CD4-positive, alpha-beta memory T cell (primary cell): ENCODE measurements around the gene LRIG1. TPM values are rescaled to one million over a fixed set of nuclear protein-coding genes. Genes with fewer than 3 reads are reported as not detected.

ENCODE experiments used
- CTCF ChIA-PET: fragments of 350-600 bp; sonication (Branson Sonifier 250); formaldehyde crosslinking; loops from one replicate; lab custom pipeline; 2021; ENCODE audit warnings: inconsistent platforms; ENCODE audit not compliant: partially characterized antibody; lab: Charles Lee
- POLR2A ChIA-PET: fragments of 350-600 bp; sonication (Branson Sonifier 250); formaldehyde crosslinking; loops from one replicate; lab custom pipeline; 2021; ENCODE audit not compliant: partially characterized antibody; lab: Charles Lee
- DNase-seq, 5 donors: peaks; one replicate each; pipeline versions ENCODE4 v3.0.0 to v3.0.0-alpha.2; 2020 to 2022; ENCODE audit warnings: mixed read lengths in 1 of 5
- H3K27ac ChIP-seq: one replicate; pipeline ENCODE4 v1.7.0; 2013; ENCODE audit warnings: low read depth, low read length
- H3K27me3 ChIP-seq: 2 replicates; pipeline ENCODE4 v1.7.0; 2013; ENCODE audit warnings: mild to moderate bottlenecking, low read length, moderate library complexity; ENCODE audit not compliant: insufficient read depth
- H3K36me3 ChIP-seq: 2 replicates; pipeline ENCODE4 v1.7.0; 2013; ENCODE audit warnings: mild to moderate bottlenecking, low read length, moderate library complexity; ENCODE audit not compliant: insufficient read depth
- H3K4me1 ChIP-seq: 2 replicates; pipeline ENCODE4 v1.7.0; 2013; ENCODE audit warnings: mild to moderate bottlenecking, low read length, moderate library complexity; ENCODE audit not compliant: insufficient read depth
- H3K4me3 ChIP-seq, 2 donors: one replicate each; pipeline ENCODE4 v1.7.0; 2013; ENCODE audit warnings: low read length in 2 of 2, mild to moderate bottlenecking in 1 of 2
- H3K9me3 ChIP-seq, 2 donors: one replicate each; pipeline ENCODE4 v1.7.0; 2013; ENCODE audit warnings: low read length in 2 of 2, control low read depth in 1 of 2; ENCODE audit not compliant: control insufficient read depth in 1 of 2
- H3K27ac Mint-ChIP-seq, 7 donors: one replicate each; pipeline ENCODE4 v1.8.0; 2020 to 2021; ENCODE audit warnings: mixed read lengths in 7 of 7, mild to moderate bottlenecking in 6 of 7, inconsistent platforms in 3 of 7, moderate library complexity in 3 of 7
- H3K27me3 Mint-ChIP-seq, 2 donors: one replicate each; pipeline ENCODE4 v1.8.0; 2020 to 2021; ENCODE audit warnings: mixed read lengths in 2 of 2
- H3K36me3 Mint-ChIP-seq, 2 donors: one replicate each; pipeline ENCODE4 v1.8.0; 2020 to 2021; ENCODE audit warnings: mixed read lengths in 2 of 2, inconsistent platforms in 1 of 2, mild to moderate bottlenecking in 1 of 2
- H3K4me1 Mint-ChIP-seq, 4 donors: one replicate each; pipeline ENCODE4 v1.8.0; 2020 to 2021; ENCODE audit warnings: mixed read lengths in 4 of 4, mild to moderate bottlenecking in 1 of 4
- H3K4me3 Mint-ChIP-seq, 8 donors: one replicate each; pipeline ENCODE4 v1.8.0; 2020 to 2021; ENCODE audit warnings: mixed read lengths in 8 of 8, mild to moderate bottlenecking in 7 of 8, moderate library complexity in 6 of 8, inconsistent platforms in 3 of 8
- H3K9me3 Mint-ChIP-seq, 8 donors: one replicate each; pipeline ENCODE4 v1.8.0; 2020 to 2021; ENCODE audit warnings: mixed read lengths in 8 of 8, mild to moderate bottlenecking in 5 of 8, inconsistent platforms in 3 of 8, moderate library complexity in 1 of 8
- intact Hi-C: fragments of 100-400 bp; cut with micrococcal nuclease; formaldehyde crosslinking; loops from one replicate; pipeline ENCODE4 v1.15.1; 2023
- polyA plus RNA-seq, 2 donors: library from polyadenylated mRNA; unstranded; fragments of 300-500 nt; fragmentation: Illumina TruSeq; gene quantifications; one replicate each; pipeline ENCODE4 v1.2.3, GENCODE V29; 2021
- total RNA-seq, 2 experiments: library from RNA; stranded (reverse); gene quantifications; one replicate each; pipeline ENCODE4 v1.2.3, GENCODE V29; 2021

LRIG1 gene
- total and polyA plus RNA-seq, 4 experiments from 2014 or later = 28.6 to 71.7 (median 62.4) TPM

DNA sequence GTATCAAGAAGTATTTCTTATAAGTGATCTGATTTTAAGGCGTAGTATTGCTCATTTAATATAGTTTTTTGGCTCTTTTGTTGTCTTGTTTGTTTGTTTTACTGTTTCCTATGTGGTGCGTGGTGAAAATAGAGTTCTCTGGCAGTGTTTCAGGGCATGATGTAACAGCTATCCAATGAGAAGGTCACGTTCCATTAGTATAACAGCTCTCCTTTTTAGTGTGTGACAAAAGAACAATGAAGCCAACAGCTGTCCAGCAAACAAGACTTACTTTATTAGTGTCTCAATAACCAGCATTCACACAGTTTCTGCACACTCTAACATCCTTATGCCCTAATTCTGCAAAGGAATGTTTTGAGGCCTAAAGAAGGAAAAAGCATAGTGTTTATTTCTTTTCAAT, 152.1 kb downstream of the LRIG1 start:
- no peak for DNase-seq
- Mint-ChIP-seq H3K4me3 (no peak overlapping the region), H3K4me1 (peaks cover 0 to 7% (median 6%) of the 10 kb centered on the region in 4 donors)

DNA sequence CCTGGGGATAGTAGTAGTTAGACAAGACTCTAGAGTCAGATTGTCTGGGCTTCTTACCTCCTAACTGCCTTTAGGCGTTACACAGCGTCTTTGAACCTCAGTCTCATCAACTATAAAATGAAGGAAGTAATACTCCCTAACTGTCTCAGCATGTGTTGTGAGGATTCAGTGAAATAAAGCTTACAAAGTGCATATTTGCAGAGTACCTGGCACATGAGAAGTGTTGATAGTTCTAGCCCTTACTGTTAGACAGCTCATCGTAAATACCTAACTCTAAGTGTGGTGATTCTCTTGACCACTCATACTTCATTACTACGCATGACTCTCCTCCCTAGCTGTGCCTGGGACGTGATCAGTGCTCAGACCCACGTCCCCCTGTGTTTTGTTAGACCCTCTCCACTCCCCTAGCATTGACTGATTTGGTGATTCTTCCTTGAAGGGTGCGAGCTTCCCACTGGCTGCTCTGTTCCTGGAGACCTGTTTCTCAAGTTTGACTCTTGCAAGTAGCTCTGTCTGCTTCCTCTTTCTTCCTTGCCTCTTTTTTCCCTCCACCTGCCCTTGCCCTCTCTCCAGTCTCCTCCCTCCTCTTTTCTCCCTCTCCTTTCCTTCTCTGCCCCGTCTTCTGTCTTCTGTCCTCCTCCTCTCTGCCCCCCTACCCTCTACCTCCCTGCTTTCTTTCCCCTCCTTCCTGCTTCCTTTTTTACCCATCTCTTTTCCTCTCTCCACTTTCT, 155.8 kb downstream of the LRIG1 start:
- Mint-ChIP-seq H3K4me1 (peaks cover 2 to 11% (median 4%) of the 10 kb centered on the region in 4 donors), H3K4me3 (no peak overlapping the region), H3K27me3 (no peaks in the 10 kb centered on the region), H3K27ac (peak overlapping the region in 5 of 7 donors; percentile 26 to 89 (median 41)), H3K36me3 (peaks cover 16 to 32% of the 10 kb centered on the region in 2 donors), H3K9me3 (peaks cover 0 to 4% (median 0%) of the 10 kb centered on the region in 8 donors)
- intact Hi-C loops = loop anchor here (5.0 kb wide), 1 partner anchor 43 kb away; no protein-coding TSS in a partner anchor
- no peaks in the 10 kb centered on the region for H3K36me3 ChIP-seq
- POLR2A ChIA-PET = interaction anchor here (0.6 kb wide), 1 partner anchor 125 kb away, joined by 3 read pairs; no protein-coding TSS in a partner anchor
- no peak for DNase-seq
- H3K4me1 ChIP-seq = no peaks in the 10 kb centered on the region
- no peak overlapping the region for H3K4me3 ChIP-seq
- no peak overlapping the region for H3K27ac ChIP-seq
- no peaks in the 10 kb centered on the region for H3K27me3 ChIP-seq
- no peaks in the 10 kb centered on the region for H3K9me3 ChIP-seq
- CTCF ChIA-PET = interaction anchor here (0.9 to 2.6 kb wide), 2 partner anchors 11 to 62 kb away, joined by 4 to 11 read pairs; no protein-coding TSS in a partner anchor

More for the DNA sequence above, 152.1 kb downstream of the LRIG1 start:
- no peaks in the 10 kb centered on the region for H3K27me3 ChIP-seq
- peak overlapping the region in 1 of 7 donors; percentile 0 for H3K27ac Mint-ChIP-seq
- no peaks in the 10 kb centered on the region for H3K36me3 ChIP-seq
- POLR2A ChIA-PET = no interaction called here
- no peak overlapping the region for H3K4me3 ChIP-seq
- no peak overlapping the region for H3K27ac ChIP-seq
- CTCF ChIA-PET = no interaction called here
- peaks cover 22 to 49% of the 10 kb centered on the region in 2 donors for H3K36me3 Mint-ChIP-seq
- no peaks in the 10 kb centered on the region for H3K4me1 ChIP-seq
- H3K9me3 Mint-ChIP-seq = peaks cover 0 to 4% (median 0%) of the 10 kb centered on the region in 8 donors
- intact Hi-C loops = no loop called here
- no peaks in the 10 kb centered on the region for H3K9me3 ChIP-seq
- no peaks in the 10 kb centered on the region for H3K27me3 Mint-ChIP-seq

DNA sequence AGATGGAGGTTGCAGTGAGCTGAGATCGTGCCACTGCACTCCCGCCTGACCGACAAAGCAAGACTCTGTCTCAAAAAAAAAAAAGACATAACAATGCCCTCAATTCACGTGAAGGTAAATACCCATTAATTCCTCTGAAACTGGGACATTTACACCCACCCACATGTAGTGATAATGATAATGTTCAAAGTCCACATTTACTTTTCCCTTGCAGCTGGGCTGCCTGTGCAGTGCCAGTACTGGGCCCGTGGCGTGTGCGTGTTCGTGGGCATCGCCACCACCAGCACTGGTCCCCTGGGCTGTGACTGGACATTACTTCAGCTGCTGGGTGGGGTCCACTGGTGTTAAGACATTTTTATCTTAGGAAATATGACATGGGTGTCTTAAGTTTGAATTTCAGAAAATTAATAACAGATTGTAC, 156.4 kb downstream of the LRIG1 start:
- no peaks in the 10 kb centered on the region for H3K27me3 Mint-ChIP-seq

GRCh38 chr3:66342717-66343356, 158.0 kb downstream of the LRIG1 start:
- CTCF ChIA-PET = interaction anchor here (0.9 to 2.6 kb wide), 4 partner anchors 9 to 224 kb away, joined by 3 to 11 read pairs (median 3); no protein-coding TSS in a partner anchor

More for the DNA sequence above, 156.4 kb downstream of the LRIG1 start:
- Histone ChIP-seq H3K27ac (no peak overlapping the region), H3K4me3 (no peak overlapping the region), H3K4me1 (no peaks in the 10 kb centered on the region), H3K27me3 (no peaks in the 10 kb centered on the region), H3K36me3 (no peaks in the 10 kb centered on the region), H3K9me3 (no peaks in the 10 kb centered on the region)
- Mint-ChIP-seq H3K9me3 (peaks cover 0 to 4% (median 0%) of the 10 kb centered on the region in 8 donors), H3K27ac (peak overlapping the region in 1 of 7 donors; percentile 37), H3K36me3 (peaks cover 16 to 30% of the 10 kb centered on the region in 2 donors), H3K4me3 (no peak overlapping the region), H3K4me1 (peaks cover 2 to 11% (median 5%) of the 10 kb centered on the region in 4 donors)
- no peak for DNase-seq
- ChIA-PET POLR2A (interaction anchor here (0.6 kb wide), 1 partner anchor 126 kb away, joined by 3 read pairs; no protein-coding TSS in a partner anchor), CTCF (interaction anchor here (0.9 to 2.6 kb wide), 2 partner anchors 10 to 63 kb away, joined by 4 to 11 read pairs; no protein-coding TSS in a partner anchor)
- intact Hi-C loops = loop anchor here (5.0 kb wide), 1 partner anchor 42 kb away; no protein-coding TSS in a partner anchor

GRCh38 chr3:66338927-66339326, 161.9 kb downstream of the LRIG1 start:
- H3K36me3 ChIP-seq = no peaks in the 10 kb centered on the region
- Mint-ChIP-seq H3K36me3 (no peaks in the 10 kb centered on the region), H3K4me3 (no peak overlapping the region), H3K27me3 (no peaks in the 10 kb centered on the region), H3K4me1 (peaks cover 14 to 16% (median 15%) of the 10 kb centered on the region in 4 donors), H3K27ac (peak overlapping the region in 1 of 7 donors; percentile 58), H3K9me3 (no peaks in the 10 kb centered on the region)
- H3K9me3 ChIP-seq = no peaks in the 10 kb centered on the region
- DNase-seq = no peak
- H3K4me3 ChIP-seq = no peak overlapping the region
- no peaks in the 10 kb centered on the region for H3K4me1 ChIP-seq
- intact Hi-C loops = no loop called here
- CTCF ChIA-PET = interaction anchor here (1.5 kb wide), 1 partner anchor 39 kb away, joined by 4 read pairs; no protein-coding TSS in a partner anchor
- no peaks in the 10 kb centered on the region for H3K27me3 ChIP-seq
- no peak overlapping the region for H3K27ac ChIP-seq
- POLR2A ChIA-PET = no interaction called here

More at GRCh38 chr3:66342717-66343356, 158.0 kb downstream of the LRIG1 start:
- H3K4me3 ChIP-seq = no peak overlapping the region
- Mint-ChIP-seq H3K4me3 (no peak overlapping the region), H3K9me3 (peaks cover 0 to 4% (median 0%) of the 10 kb centered on the region in 8 donors), H3K27ac (no peak overlapping the region), H3K27me3 (no peaks in the 10 kb centered on the region), H3K36me3 (peaks cover 11 to 23% of the 10 kb centered on the region in 2 donors), H3K4me1 (peaks cover 5 to 11% (median 7%) of the 10 kb centered on the region in 4 donors)
- POLR2A ChIA-PET = no interaction called here
- no peaks in the 10 kb centered on the region for H3K9me3 ChIP-seq
- no peaks in the 10 kb centered on the region for H3K27me3 ChIP-seq
- intact Hi-C loops = loop anchor here (5.0 kb wide), 1 partner anchor 41 kb away; no protein-coding TSS in a partner anchor
- DNase-seq = no peak
- no peak overlapping the region for H3K27ac ChIP-seq
- no peaks in the 10 kb centered on the region for H3K36me3 ChIP-seq
- H3K4me1 ChIP-seq = no peaks in the 10 kb centered on the region

DNA sequence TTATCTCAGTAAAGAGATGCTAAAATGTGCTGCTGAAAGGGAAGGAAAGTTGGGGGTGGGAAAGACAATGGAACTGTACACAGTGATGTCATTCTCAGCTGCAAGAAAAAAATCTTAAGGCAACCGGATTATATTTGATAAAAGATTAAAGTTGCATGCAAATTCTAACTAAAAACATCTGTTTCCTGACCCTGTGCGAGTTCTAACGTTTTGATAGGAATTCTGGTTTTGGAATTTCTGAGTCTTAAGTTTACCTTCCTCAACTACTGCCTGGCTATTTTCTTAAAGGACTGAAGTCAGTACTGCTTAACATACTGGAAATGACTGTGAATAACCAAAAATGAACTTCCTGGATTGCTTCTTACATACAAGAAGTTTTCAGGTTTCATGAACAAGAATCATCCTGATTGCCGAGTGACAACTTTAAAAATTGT, 164.5 kb downstream of the LRIG1 start:
- DNase-seq = no peak
- H3K4me3 ChIP-seq = no peak overlapping the region
- peak overlapping the region in 3 of 7 donors; percentile 16 to 25 (median 22) for H3K27ac Mint-ChIP-seq
- H3K27ac ChIP-seq = no peak overlapping the region
- no peaks in the 10 kb centered on the region for H3K4me1 ChIP-seq
- ChIA-PET CTCF (no interaction called here), POLR2A (no interaction called here)
- H3K9me3 ChIP-seq = no peaks in the 10 kb centered on the region
- H3K4me1 Mint-ChIP-seq = peaks cover 11 to 20% (median 16%) of the 10 kb centered on the region in 4 donors
- no peaks in the 10 kb centered on the region for H3K27me3 ChIP-seq
- H3K4me3 Mint-ChIP-seq = no peak overlapping the region
- no peaks in the 10 kb centered on the region for H3K36me3 ChIP-seq
- no peaks in the 10 kb centered on the region for H3K27me3 Mint-ChIP-seq
- peaks cover 0 to 10% of the 10 kb centered on the region in 2 donors for H3K36me3 Mint-ChIP-seq
- intact Hi-C loops = no loop called here
- no peaks in the 10 kb centered on the region for H3K9me3 Mint-ChIP-seq
